AG04449 (cell line): ENCODE measurements around the gene SRPRB.

Source experiments
- CTCF ChIA-PET: fragments of 350-600 bp; formaldehyde crosslinking; extraction: SDS; loops from one replicate; lab custom pipeline; 2021; ENCODE audit warnings: antibody characterized with exemption; lab: Yijun Ruan, JAX
- POLR2A ChIA-PET: fragments of 400-600, 350-600 bp; formaldehyde crosslinking; extraction: SDS; loops from one replicate; lab custom pipeline; 2020; ENCODE audit warnings: antibody characterized with exemption, inconsistent platforms; lab: Yijun Ruan, JAX
- DNase-seq: peaks from one replicate; pipeline ENCODE4 v3.0.0-alpha.2; 2010; ENCODE audit warnings: low read depth, low spot score
- H3K4me3 ChIP-seq: 2 replicates; pipeline ENCODE4 v1.5.1; 2011; ENCODE audit warnings: low read depth, mild to moderate bottlenecking, control low read depth, low read length
- TF ChIP-seq, protein P1 (sequence below): IDR thresholded peaks from one replicate; pipeline ENCODE4 v1.5.1; 2011; ENCODE audit warnings: mild to moderate bottlenecking, moderate library complexity, low read length, control low read depth, inconsistent platforms; ENCODE audit not compliant: insufficient read depth; ENCODE audit errors: missing control alignments

Gene SRPRB

DNA sequence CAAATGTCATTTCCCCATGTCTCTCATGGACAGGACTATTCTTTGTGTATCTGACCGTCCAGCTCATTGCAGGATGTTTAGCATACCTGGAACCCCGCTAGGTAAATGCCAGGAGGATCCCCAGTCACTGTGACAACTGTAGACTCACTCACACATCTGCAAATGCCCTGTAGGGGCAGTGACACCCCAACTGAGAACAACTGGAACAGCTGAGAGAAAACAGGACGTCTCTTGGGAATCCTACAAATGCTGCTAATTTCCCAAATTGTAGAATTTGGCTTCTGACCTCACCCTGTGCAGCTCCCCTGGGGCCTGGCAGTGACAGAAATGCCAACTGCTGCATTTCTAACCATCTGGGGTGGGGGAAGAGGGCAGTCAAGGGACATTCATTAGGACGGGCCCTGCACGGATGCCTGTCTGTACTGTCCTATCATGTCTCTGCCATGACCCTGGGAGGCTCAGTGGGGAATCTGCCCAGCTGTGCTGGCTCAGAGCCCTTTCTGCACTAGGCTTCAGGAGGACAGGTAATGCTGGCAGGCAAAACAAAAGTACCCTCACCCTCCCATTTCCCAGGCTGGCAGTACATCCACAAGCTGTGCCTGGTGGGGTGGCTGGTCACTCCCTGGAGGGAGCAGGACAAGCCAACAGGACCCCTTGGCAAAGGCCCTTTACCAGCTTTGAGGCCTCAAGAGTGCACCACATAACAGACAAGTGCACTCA lies 59.7 kb downstream of the SRPRB start:
- ChIA-PET POLR2A (no interaction called here), CTCF (interaction anchor here (1.3 to 2.6 kb wide), 2 partner anchors 10 to 18 kb away, joined by 3 to 6 read pairs; no protein-coding TSS in a partner anchor)
- no peak for DNase-seq
- TF ChIP-seq, protein P1, sequence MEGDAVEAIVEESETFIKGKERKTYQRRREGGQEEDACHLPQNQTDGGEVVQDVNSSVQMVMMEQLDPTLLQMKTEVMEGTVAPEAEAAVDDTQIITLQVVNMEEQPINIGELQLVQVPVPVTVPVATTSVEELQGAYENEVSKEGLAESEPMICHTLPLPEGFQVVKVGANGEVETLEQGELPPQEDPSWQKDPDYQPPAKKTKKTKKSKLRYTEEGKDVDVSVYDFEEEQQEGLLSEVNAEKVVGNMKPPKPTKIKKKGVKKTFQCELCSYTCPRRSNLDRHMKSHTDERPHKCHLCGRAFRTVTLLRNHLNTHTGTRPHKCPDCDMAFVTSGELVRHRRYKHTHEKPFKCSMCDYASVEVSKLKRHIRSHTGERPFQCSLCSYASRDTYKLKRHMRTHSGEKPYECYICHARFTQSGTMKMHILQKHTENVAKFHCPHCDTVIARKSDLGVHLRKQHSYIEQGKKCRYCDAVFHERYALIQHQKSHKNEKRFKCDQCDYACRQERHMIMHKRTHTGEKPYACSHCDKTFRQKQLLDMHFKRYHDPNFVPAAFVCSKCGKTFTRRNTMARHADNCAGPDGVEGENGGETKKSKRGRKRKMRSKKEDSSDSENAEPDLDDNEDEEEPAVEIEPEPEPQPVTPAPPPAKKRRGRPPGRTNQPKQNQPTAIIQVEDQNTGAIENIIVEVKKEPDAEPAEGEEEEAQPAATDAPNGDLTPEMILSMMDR: no peak
- no peak overlapping the region for H3K4me3 ChIP-seq

GRCh38 chr3:133866141-133866540 lies 60.5 kb downstream of the SRPRB start:
- TF ChIP-seq, protein P1: no peak
- no peak for DNase-seq
- ChIA-PET CTCF (no interaction called here), POLR2A (no interaction called here)
- H3K4me3 ChIP-seq: no peak overlapping the region

DNA sequence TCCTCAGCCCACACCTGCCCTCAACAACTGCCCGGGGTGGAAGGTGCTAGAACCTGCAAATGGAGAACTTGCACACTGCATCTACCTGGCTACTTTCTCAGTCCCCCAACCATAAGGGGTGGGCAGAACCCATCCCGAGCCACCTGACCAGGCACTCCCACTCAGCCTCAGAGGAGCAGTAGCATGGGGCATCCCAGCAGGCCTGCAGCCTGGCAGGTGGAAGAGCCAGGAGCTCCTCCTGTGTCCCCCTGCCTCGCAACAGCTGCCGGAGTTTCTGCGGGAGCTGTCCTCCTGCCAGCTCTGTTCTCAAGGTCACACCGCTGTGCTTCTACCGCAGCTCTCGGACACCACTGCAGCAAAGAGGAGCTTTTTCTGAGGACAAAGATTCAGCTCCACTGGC lies 62.6 kb downstream of the SRPRB start:
- no peak for DNase-seq
- TF ChIP-seq, protein P1: no peak
- POLR2A ChIA-PET: no interaction called here
- CTCF ChIA-PET: no interaction called here
- H3K4me3 ChIP-seq: no peak overlapping the region

- no peak for DNase-seq
- CTCF ChIA-PET: no interaction called here
- H3K4me3 ChIP-seq: no peak overlapping the region
- TF ChIP-seq, protein P1: no peak
- POLR2A ChIA-PET: no interaction called here
Observed at GRCh38 chr3:133868758-133869475, 63.3 kb downstream of the SRPRB start.

DNA sequence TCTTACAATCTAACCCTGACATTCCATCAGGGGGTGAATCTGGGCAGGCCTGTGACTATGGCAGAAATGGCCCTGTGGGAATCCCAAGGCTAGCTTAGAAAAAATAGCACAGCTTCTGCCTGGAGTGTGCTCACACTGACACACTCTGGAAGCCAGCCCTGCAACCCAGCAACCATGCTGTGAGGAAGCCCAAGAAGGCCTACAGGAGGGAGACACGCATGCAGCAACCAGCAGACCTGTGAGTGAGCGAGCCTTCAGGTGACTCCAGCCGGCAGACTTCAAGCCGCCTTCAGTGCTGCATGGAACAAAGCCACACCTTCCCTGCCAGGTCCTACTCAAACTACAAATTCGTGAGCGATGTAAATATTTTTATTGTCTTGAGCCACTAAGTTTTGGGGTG lies 64.0 kb downstream of the SRPRB start:
- TF ChIP-seq, protein P1: no peak
- CTCF ChIA-PET: no interaction called here
- POLR2A ChIA-PET: no interaction called here

DNA sequence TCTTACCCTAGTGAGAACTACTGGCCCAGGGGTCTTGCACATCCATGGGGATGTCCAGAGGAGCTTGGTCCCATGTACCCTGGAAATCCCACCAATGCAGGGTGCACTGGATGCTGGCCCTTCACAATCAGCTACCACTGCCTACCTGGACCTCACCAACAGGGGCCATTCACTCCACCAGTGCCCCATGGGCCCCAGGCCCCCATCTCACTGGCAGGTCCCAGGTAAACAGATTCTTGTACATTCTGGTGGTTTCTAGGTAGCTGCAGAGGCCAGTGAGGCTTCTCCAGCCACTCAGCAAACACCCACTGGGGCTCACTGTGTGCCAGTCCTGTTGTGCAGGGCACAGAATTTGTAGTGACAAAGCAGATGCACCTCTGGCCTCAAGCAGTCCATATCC lies 65.2 kb downstream of the SRPRB start:
- ChIA-PET CTCF (interaction anchor here (1.0 kb wide), 1 partner anchor 49 kb away, joined by 4 read pairs; no protein-coding TSS in a partner anchor), POLR2A (no interaction called here)
- TF ChIP-seq, protein P1: no peak
- DNase-seq: no peak
- no peak overlapping the region for H3K4me3 ChIP-seq

More for the DNA sequence above, 64.0 kb downstream of the SRPRB start:
- no peak for DNase-seq
- H3K4me3 ChIP-seq: no peak overlapping the region
